A549 (cell line): Measurements from ENCODE around the gene F11R.

Experiments
- EP300 ChIP-seq, 2 experiments: fragments of >200 bp; sonication (Bioruptor Twin); formaldehyde crosslinking; IDR thresholded peaks; 2 replicates in 1 of 2; 3 replicates in 1 of 2; pipeline ENCODE4 v1.6.1; 2016 to 2017
- MAX ChIP-seq: IDR thresholded peaks from 2 replicates; pipeline ENCODE4 v1.6.1; 2012
- MYC ChIP-seq: IDR thresholded peaks from 2 replicates; pipeline ENCODE4 v1.6.1; 2012; ENCODE audit warnings: mild to moderate bottlenecking, inconsistent platforms, low read length, improper control_type of control experiment, borderline replicate concordance
- POLR2A ChIP-seq: IDR thresholded peaks from 2 replicates; pipeline ENCODE4 v1.6.1; 2012; ENCODE audit warnings: mild to moderate bottlenecking, low read length
- RAD21 ChIP-seq, 2 experiments: fragments of >200 bp in 1 of 2; sonication (Bioruptor Twin) in 1 of 2; formaldehyde crosslinking in 1 of 2; IDR thresholded peaks in 1 of 2; conservative IDR thresholded peaks in 1 of 2; 2 replicates in 1 of 2; 3 replicates in 1 of 2; pipeline ENCODE4 v1.6.1; 2012 to 2018; ENCODE audit warnings: inconsistent platforms in 1 of 2
- REST ChIP-seq: fragments of 200-600 bp; sonication (generic); IDR thresholded peaks from 2 replicates; pipeline ENCODE4 v1.6.1; 2016; ENCODE audit warnings: antibody characterized with exemption, mild to moderate bottlenecking, moderate library complexity
- RFX5 ChIP-seq: fragments of 450-650 bp; IDR thresholded peaks from 2 replicates; pipeline ENCODE4 v1.7.1; 2014; ENCODE audit warnings: antibody characterized with exemption, mild to moderate bottlenecking, moderate library complexity
- SREBF2 ChIP-seq: fragments of 450-650 bp; IDR thresholded peaks from 2 replicates; pipeline ENCODE4 v1.6.1; 2014; ENCODE audit warnings: mild to moderate bottlenecking, moderate library complexity
- TF ChIP-seq, protein P1 (sequence below): fragments of >200 bp; sonication (Bioruptor Twin); formaldehyde crosslinking; IDR thresholded peaks from 3 replicates; pipeline ENCODE4 v1.5.1; 2016
- TF ChIP-seq, protein P2 (sequence below): IDR thresholded peaks from 2 replicates; pipeline ENCODE4 v1.6.1; 2012

- TF ChIP-seq, protein P1, sequence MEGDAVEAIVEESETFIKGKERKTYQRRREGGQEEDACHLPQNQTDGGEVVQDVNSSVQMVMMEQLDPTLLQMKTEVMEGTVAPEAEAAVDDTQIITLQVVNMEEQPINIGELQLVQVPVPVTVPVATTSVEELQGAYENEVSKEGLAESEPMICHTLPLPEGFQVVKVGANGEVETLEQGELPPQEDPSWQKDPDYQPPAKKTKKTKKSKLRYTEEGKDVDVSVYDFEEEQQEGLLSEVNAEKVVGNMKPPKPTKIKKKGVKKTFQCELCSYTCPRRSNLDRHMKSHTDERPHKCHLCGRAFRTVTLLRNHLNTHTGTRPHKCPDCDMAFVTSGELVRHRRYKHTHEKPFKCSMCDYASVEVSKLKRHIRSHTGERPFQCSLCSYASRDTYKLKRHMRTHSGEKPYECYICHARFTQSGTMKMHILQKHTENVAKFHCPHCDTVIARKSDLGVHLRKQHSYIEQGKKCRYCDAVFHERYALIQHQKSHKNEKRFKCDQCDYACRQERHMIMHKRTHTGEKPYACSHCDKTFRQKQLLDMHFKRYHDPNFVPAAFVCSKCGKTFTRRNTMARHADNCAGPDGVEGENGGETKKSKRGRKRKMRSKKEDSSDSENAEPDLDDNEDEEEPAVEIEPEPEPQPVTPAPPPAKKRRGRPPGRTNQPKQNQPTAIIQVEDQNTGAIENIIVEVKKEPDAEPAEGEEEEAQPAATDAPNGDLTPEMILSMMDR = peak; percentile 73
- TF ChIP-seq POLR2A (no peak), MYC (no peak), SREBF2 (no peak), RAD21 (conservative IDR thresholded peaks at IDR 0.05 in 1 of 2, IDR thresholded peaks at IDR 0.05 in 1 of 2) (peak; percentile 74 to 79), MAX (no peak), RFX5 (no peak), REST (no peak), EP300 (IDR thresholded peaks at IDR 0.05) (no peak)
- TF ChIP-seq, protein P2, sequence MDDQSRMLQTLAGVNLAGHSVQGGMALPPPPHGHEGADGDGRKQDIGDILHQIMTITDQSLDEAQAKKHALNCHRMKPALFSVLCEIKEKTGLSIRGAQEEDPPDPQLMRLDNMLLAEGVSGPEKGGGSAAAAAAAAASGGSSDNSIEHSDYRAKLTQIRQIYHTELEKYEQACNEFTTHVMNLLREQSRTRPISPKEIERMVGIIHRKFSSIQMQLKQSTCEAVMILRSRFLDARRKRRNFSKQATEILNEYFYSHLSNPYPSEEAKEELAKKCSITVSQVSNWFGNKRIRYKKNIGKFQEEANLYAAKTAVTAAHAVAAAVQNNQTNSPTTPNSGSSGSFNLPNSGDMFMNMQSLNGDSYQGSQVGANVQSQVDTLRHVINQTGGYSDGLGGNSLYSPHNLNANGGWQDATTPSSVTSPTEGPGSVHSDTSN = no peak
Measured at GRCh38 chr1:160951443-160952128, 69.4 kb downstream of the F11R start.
